K562 (cell line): ENCODE results near the gene NUP107. TPM values are rescaled to one million over a fixed set of nuclear protein-coding genes. Genes with fewer than 3 reads are reported as not detected.

Experiments
- IRF2 ChIP-seq: sonication (generic); formaldehyde crosslinking; IDR thresholded peaks from 2 replicates; pipeline ENCODE4 v1.8.1; 2022; ENCODE audit warnings: mild to moderate bottlenecking, missing genetic modification reagents
- polyA plus RNA-seq, 8 experiments: library from polyadenylated mRNA; depleted of rRNA in 4 of 8; stranded (reverse) in 5 of 8; unstranded in 3 of 8; fragments of >200 nt; fragmentation: Nextera tagmentation in 2 of 8; fragmentation: Illumina TruSeq in 1 of 8; extraction: Ambion mirVana in 2 of 8; extraction: Trizol in 1 of 8; gene quantifications; 2 replicates each; pipeline versions ENCODE4 v1.2.1 to v1.2.3, GENCODE V29; 2011 to 2014; ENCODE audit warnings: inconsistent platforms in 1 of 8, missing spikeins in 1 of 8
- total RNA-seq, 7 experiments: library from RNA; depleted of rRNA in 6 of 7; stranded (reverse); fragments of >200 nt in 6 of 7; fragmentation: Illumina TruSeq in 2 of 7; extraction: Trizol in 2 of 7; gene quantifications; 2 replicates each; pipeline versions ENCODE4 v1.2.1 to v1.2.3, GENCODE V29; 2011 to 2021; ENCODE audit warnings: low replicate concordance in 1 of 7
- TF ChIP-seq, protein P1 (sequence below), 2 experiments: fragments of 450-650 bp; formaldehyde crosslinking in 1 of 2; IDR thresholded peaks; 2 replicates each; pipeline versions ENCODE4 v1.4.0 to v1.6.1; 2014 to 2020; ENCODE audit warnings: mild to moderate bottlenecking in 2 of 2, borderline replicate concordance in 1 of 2, low read depth in 1 of 2

NUP107 gene
- total and polyA plus RNA-seq, 9 of the 15 experiments (the other 6 are each of a cell fraction or from before 2014, with no cell fraction given): 129 to 277 (median 199) TPM

DNA sequence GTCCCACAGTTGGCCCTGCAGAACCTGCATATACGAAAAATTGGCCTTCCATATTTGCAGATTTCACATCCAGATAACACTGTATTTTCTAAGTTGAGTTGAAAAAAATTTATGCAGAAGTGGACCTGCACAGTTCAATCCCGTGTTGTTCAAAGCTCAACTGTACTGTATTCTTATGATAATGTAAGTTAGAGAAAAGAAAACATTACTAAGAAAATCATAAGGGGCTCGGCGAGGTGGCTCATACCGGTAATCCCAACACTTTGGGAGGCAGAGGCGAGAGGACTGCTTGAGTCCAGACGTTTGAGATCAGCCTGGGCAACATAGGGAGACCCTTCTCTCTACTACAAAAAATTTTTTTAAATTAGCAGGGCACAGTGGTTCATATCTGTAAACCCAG, 41.0 kb downstream of the NUP107 start (continued):
- TF ChIP-seq, protein P1, sequence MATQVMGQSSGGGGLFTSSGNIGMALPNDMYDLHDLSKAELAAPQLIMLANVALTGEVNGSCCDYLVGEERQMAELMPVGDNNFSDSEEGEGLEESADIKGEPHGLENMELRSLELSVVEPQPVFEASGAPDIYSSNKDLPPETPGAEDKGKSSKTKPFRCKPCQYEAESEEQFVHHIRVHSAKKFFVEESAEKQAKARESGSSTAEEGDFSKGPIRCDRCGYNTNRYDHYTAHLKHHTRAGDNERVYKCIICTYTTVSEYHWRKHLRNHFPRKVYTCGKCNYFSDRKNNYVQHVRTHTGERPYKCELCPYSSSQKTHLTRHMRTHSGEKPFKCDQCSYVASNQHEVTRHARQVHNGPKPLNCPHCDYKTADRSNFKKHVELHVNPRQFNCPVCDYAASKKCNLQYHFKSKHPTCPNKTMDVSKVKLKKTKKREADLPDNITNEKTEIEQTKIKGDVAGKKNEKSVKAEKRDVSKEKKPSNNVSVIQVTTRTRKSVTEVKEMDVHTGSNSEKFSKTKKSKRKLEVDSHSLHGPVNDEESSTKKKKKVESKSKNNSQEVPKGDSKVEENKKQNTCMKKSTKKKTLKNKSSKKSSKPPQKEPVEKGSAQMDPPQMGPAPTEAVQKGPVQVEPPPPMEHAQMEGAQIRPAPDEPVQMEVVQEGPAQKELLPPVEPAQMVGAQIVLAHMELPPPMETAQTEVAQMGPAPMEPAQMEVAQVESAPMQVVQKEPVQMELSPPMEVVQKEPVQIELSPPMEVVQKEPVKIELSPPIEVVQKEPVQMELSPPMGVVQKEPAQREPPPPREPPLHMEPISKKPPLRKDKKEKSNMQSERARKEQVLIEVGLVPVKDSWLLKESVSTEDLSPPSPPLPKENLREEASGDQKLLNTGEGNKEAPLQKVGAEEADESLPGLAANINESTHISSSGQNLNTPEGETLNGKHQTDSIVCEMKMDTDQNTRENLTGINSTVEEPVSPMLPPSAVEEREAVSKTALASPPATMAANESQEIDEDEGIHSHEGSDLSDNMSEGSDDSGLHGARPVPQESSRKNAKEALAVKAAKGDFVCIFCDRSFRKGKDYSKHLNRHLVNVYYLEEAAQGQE (IDR thresholded peaks at IDR 0.05; ENCODE audit: borderline replicate concordance): no peak
- TF ChIP-seq, protein P1 (CRISPR knock-in tag; IDR thresholded peaks at IDR 0.05; ENCODE audit: low read depth): no peak
- no peak for TF ChIP-seq IRF2 (CRISPR knock-in tag)
